ENCODE measurements around the gene KANK3.

- TF ChIP-seq TAF1 (IDR thresholded peaks at IDR 0.05; ENCODE audit: low read depth, low read length): no peak
- no peak for TF ChIP-seq POLR2A (IDR thresholded peaks at IDR 0.05; ENCODE audit: low read depth, low read length)
Observed at GRCh38 chr19:8370176-8371010, 27.3 kb upstream of the KANK3 start.

Measured in GM12891 (cell line).